ENCODE measurements around the gene PDZD2.
"Not testable (repeated sequence)": the region's sequence is repeated elsewhere in the genome, so short reads cannot be mapped to it uniquely, and the experiment has no call there.

Gene PDZD2

GRCh38 chr5:31741496-31741895 lies 102.6 kb downstream of the PDZD2 start:
- DNase-seq = no peak

DNA sequence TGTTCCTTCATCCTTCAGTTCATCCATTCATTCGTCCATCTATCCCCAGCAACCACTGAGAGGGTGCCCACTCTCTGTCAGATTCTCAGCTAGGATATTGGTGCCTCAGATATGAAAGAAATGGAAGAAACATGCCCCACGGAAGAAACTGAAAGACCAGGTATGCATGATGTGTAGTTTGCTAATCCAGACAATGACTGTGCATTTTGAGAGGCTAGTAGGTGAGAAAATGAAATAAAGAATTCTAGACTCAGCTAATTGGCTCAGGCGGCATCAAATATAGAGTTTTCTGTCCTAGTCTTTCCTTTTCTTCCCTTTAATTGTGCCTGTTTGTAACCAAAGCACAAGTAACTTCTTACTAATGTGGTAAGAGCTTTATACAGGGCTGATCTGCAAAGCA lies 104.7 kb downstream of the PDZD2 start:
- DNase-seq = no peak

DNA sequence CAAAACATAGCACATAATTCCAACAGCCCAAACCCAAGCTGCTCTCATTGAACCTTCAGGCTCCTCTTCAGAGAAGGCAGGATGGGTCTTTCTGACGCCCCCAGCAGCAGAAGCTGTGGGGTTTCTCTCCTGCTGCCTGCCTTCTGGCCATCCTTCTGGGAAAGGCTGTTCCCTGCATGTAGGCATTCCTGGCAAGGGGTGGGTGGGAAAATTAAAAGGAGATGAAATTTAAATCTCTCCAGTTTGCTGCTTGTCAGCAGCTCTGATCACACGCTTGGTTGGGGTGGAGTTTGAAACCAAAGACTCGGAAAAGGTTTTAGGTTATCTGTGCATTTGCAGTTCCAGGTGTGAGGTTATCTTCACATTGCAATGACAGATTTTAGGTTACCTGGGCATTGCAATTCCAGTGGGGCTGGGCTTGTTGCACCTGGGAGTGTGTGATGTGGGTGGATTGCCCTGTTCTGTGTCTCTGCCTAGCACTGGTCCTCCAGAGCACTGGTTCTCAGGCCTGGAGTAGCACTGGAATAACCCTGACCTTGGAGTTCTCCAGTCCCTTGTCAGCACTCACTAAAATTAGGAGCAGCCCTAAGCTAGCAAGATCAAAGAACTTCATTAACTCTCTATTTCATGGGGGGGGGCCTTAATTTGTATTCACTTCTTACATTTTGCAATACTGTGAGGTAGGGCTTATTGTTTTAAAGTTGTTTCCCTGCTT lies 109.7 kb downstream of the PDZD2 start:
- no peak for DNase-seq

GRCh38 chr5:31750215-31750614 lies 111.3 kb downstream of the PDZD2 start:
- no peak for DNase-seq

GRCh38 chr5:31751610-31752009 lies 112.7 kb downstream of the PDZD2 start:
- no peak for DNase-seq

GRCh38 chr5:31753700-31754357 lies 114.9 kb downstream of the PDZD2 start:
- DNase-seq = no peak

DNA sequence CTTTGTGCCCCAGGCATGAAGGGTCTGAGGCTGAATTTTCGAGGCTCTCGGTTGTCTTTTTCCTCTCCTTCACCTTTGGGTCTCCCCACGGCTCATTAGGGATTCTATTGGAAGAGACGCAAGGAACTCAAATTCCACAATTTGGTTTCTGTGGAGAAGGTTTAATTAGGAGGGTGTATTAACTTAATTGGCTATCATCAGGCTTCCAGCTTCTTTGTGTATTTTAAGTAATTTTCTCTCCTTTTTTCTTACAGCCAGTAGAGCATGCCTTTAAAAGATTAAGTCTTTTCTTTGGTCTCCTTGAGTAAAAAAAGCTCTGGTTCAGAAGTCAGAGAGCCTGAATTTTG lies 115.4 kb downstream of the PDZD2 start:
- DNase-seq = no peak

- DNase-seq = no peak
Observed at GRCh38 chr5:31754741-31755675, 116.1 kb downstream of the PDZD2 start.

GRCh38 chr5:31755676-31756230 lies 116.8 kb downstream of the PDZD2 start:
- no peak for DNase-seq

DNA sequence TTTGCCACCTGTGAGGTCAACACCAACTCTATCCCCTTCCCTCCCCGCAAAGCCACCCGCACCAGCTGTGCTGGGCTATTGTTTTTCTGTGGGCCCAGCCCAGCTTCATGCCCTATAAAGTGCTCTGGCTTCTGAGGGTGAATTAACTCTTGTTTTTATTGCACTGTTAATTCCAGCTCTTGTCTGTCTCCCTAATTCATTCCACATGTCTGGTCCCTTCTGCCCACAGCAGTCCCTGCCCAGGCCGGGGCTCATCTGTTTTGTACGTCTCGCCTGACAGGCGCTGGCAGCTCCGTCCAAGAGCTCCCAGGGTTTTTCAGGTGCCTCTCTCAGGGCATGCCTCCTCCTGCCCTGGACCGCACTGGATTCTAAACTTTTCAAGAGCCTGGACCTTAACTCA lies 118.9 kb downstream of the PDZD2 start:
- no peak for DNase-seq

DNA sequence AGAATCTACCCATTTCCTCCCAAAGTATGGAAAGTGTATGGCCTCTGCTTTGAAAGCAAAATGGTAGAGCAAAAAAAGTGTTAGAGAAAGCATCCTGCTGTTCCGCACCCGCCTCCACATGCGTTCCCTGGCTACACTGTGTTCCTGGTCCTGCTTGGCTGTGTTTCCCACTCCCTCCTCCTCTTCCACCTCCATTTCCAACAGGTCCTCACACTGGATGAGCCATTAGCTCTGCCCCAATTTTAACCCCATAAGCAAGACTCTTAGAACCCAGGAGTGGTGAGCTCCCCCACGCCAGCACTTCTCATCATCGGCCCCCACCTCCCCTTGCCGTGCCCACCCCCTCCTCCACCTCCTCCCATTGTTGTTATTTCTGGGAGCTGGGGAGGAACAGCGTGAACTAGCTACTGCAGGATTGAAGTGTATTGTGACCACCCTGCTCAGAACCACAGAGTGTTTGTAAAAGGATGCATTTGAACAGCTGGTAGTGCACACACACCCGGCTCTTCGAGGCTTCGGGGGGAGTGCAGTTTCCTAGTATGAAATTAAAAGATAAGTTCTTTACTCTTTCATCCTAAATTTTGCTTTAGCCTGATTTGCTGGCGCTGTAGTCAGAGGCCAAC lies 120.0 kb downstream of the PDZD2 start:
- DNase-seq = no peak

- no peak for DNase-seq
Observed at GRCh38 chr5:31759925-31760324, 121.0 kb downstream of the PDZD2 start.

- DNase-seq = no peak
Observed at GRCh38 chr5:31761877-31762276, 122.9 kb downstream of the PDZD2 start.

DNA sequence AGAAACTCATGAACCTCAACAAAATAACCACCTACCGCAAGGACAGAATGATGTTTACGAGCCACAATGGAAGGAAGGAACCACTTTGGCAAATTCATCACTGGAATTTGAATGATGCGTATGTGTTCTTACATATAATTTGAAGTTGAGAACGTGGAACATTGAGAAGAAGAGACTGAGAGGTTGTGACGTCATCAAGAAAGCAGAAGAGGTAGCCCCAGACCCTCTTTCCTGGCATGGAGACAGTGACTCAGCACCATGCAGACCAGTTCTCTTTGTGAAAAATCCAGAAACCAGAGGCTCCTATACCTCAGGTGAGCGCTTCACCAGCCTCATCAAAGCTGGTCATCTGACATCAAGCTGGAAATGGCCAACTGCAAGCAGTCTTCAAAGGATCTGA lies 124.5 kb downstream of the PDZD2 start:
- no peak for DNase-seq

DNA sequence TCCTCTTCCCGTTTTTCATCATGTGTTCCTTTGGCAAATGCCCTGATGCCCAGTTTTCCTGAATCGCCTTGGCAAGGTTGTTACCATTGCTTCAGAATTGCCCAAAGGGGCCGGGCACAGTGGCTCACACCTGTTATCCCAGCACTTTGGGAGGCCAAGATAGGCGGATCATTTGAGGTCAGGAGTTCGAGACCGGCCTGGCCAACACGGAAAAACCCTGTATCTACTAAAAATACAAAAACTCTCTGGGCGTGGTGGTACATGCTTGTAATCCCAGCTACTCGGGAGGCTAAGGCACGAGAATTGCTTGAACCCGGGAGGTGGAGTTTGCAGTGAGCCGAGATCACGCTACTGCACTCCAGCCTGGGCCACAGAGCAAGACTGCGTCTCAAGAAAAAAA lies 125.8 kb downstream of the PDZD2 start:
- not testable (repeated sequence) for DNase-seq

- DNase-seq = no peak
Observed at GRCh38 chr5:31767335-31768031, 128.6 kb downstream of the PDZD2 start.

DNA sequence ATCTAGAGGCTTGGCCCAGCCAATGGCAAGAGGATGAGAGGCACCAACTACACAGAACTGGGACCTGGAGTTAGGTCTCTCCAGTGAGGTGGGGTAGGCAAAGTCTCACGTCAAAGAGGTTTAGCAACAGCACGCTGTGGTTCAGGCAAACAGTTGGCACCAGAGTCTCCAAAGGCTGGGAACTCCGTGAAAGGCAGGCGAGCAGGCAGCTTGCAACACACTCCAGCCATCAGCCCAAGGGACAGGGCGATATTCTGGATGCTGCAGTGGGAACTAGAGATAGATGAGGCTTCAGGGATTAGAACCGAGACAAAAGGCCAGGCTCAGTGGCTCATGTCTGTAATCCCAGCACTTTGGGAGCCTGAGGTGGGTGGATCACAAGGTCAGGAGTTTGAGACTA lies 129.1 kb downstream of the PDZD2 start:
- DNase-seq = no peak

GRCh38 chr5:31768784-31769183 lies 129.9 kb downstream of the PDZD2 start:
- no peak for DNase-seq

GRCh38 chr5:31769530-31769929 lies 130.6 kb downstream of the PDZD2 start:
- DNase-seq = no peak

DNA sequence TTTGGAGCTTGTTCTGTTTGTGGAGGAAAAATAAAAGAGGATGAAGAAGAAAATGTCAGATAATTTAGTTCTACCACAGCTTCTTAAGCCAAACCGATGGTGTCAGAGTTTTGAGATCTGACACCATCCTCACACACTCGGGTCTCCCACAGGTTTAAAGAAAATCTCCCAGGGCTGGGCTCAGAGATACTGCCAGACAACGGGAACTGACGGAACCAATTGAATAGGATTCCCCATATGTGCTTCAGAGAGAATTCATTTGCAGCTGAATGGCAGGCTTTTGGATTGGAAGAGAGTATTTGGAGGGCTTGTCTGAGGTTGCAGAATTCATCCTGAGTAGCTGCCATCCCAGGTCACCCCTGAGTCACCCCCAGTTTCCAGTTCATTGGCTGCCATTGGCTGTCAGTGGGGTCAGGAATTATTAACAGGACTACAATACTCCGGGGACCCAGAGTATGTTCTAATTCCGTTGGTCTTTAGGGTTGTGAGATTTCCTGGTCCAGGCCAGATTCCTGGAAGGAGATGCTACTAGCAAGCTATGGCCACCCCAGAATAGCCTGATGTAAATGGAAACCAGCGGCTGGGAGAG lies 131.3 kb downstream of the PDZD2 start:
- DNase-seq = no peak

GRCh38 chr5:31770998-31771397 lies 132.1 kb downstream of the PDZD2 start:
- DNase-seq = no peak

GRCh38 chr5:31771500-31771899 lies 132.6 kb downstream of the PDZD2 start:
- no peak for DNase-seq
